ENCODE measurements around the gene TICRR. TPM values are rescaled to one million over a fixed set of nuclear protein-coding genes. Genes with fewer than 3 reads are reported as not detected.

Gene TICRR
- total and polyA plus RNA-seq, 2 of the 13 experiments (the other 11 are each of a cell fraction or from before 2014, with no cell fraction given) = 4.1 to 14.3 TPM

GRCh38 chr15:89543389-89543788, 31.9 kb upstream of the TICRR start:
- WGBS (ENCODE audit: low lambda C conversion rate) = 26% methylated on average over 4 of the region's 4 CpGs
- H3K4me2 ChIP-seq (ENCODE audit: low read depth, low read length) = no peak overlapping the region
- no peaks in the 10 kb centered on the region for H3K9me3 ChIP-seq (ENCODE audit: low read length)
- no peaks in the 10 kb centered on the region for H3K27me3 ChIP-seq (ENCODE audit: control insufficient read depth in 1 of 2, insufficient read depth in 2 of 2, low read length in 2 of 2)
- no peaks in the 10 kb centered on the region for H3K79me2 ChIP-seq (ENCODE audit: insufficient read depth, low read length)
- H3K9ac ChIP-seq (ENCODE audit: insufficient read depth, low read depth, low read length) = no peak overlapping the region
- ChIA-PET CTCF (ENCODE audit: low intra/inter-chr PET ratio, low total read pairs) (no interaction called here), POLR2A (no interaction called here)
- no peak for DNase-seq (ENCODE audit: low spot score)
- in situ Hi-C loops (cut with HindIII; ENCODE audit: extremely low pct_ligation_motif_present, low pct_unique_long_range_greater_than_20kb) (no loop called here), intact Hi-C loops (cut with micrococcal nuclease; ENCODE audit: unreplicated experiment) (no loop called here)
- H3K4me3 ChIP-seq (replicated peaks in 1 of 3; ENCODE audit: insufficient read depth in 1 of 3, low read depth in 2 of 3, low read length in 3 of 3) = no peak overlapping the region
- H4K20me1 ChIP-seq (ENCODE audit: insufficient read depth, low read length) = no peaks in the 10 kb centered on the region
- no peak overlapping the region for H2AFZ ChIP-seq (ENCODE audit: low read length)
- no TSS peak for BruUV-seq (replicated peaks)
- H3K36me3 ChIP-seq (replicated peaks in 1 of 2; ENCODE audit: control insufficient read depth in 1 of 2, insufficient read depth in 2 of 2, low read length in 2 of 2) = no peaks in the 10 kb centered on the region
- no peak overlapping the region for H3K27ac ChIP-seq (ENCODE audit: extremely low read length, insufficient read depth, low read length)
- no peak for ATAC-seq
- no peaks in the 10 kb centered on the region for H3K4me1 ChIP-seq (ENCODE audit: insufficient read depth, low read length)
- FAIRE-seq = no peak
- TF ChIP-seq ZNF615 (CRISPR knock-in tag; IDR thresholded peaks at IDR 0.05; ENCODE audit: borderline replicate concordance) = no peak
- no peak for TF ChIP-seq MAFG (CRISPR knock-in tag; IDR thresholded peaks at IDR 0.05)
- TF ChIP-seq BCL6 (CRISPR knock-in tag; IDR thresholded peaks at IDR 0.05) = no peak
- TF ChIP-seq TSC22D2 (CRISPR knock-in tag; IDR thresholded peaks at IDR 0.05; ENCODE audit: borderline replicate concordance) = no peak
- TF ChIP-seq ZSCAN9 (CRISPR knock-in tag; IDR thresholded peaks at IDR 0.05; ENCODE audit: borderline replicate concordance) = no peak
- TF ChIP-seq KAT2B (IDR thresholded peaks at IDR 0.05; ENCODE audit: borderline replicate concordance, low read depth, low read length) = no peak
- TF ChIP-seq ATF2 (CRISPR knock-in tag; IDR thresholded peaks at IDR 0.05) = no peak
- no peak for TF ChIP-seq E2F5 (CRISPR knock-in tag; conservative IDR thresholded peaks at IDR 0.05)
- no peak for TF ChIP-seq TFDP1 (CRISPR knock-in tag; IDR thresholded peaks at IDR 0.05; ENCODE audit: borderline replicate concordance)
- TF ChIP-seq ATF7 (IDR thresholded peaks at IDR 0.05) = no peak
- no peak for TF ChIP-seq ATF7 (CRISPR knock-in tag; IDR thresholded peaks at IDR 0.05)
- TF ChIP-seq HMG20A (CRISPR knock-in tag; IDR thresholded peaks at IDR 0.05; ENCODE audit: borderline replicate concordance) = no peak
- TF ChIP-seq ZBTB4 (CRISPR knock-in tag; IDR thresholded peaks at IDR 0.05; ENCODE audit: borderline replicate concordance) = no peak
- no peak for TF ChIP-seq NFAT5 (CRISPR knock-in tag; IDR thresholded peaks at IDR 0.05)
